Esophagus muscularis mucosa (tissue), 4 donors: ENCODE measurements around the gene CNTNAP2. TPM values are rescaled to one million over a fixed set of nuclear protein-coding genes. Genes with fewer than 3 reads are reported as not detected.

Experiments used
- DNase-seq: peaks from one replicate; pipeline ENCODE4 v3.0.0-alpha.2; 2017; ENCODE audit errors: extremely low spot score
- H3K27ac ChIP-seq, 4 donors: fragments of 200-600 bp; sonication (generic); replicated peaks in 1 of 4; 1 replicate in 3 of 4; 2 replicates in 1 of 4; pipeline ENCODE4 v1.5.1; 2016 to 2019; ENCODE audit warnings: mild to moderate bottlenecking in 1 of 4
- H3K27me3 ChIP-seq, 4 donors: fragments of 200-600 bp; sonication (generic); one replicate each; pipeline versions ENCODE4 v1.5.1 to v1.6.0; 2016 to 2019
- H3K36me3 ChIP-seq, 4 donors: fragments of 200-600 bp; sonication (generic); one replicate each; pipeline ENCODE4 v1.5.1; 2016 to 2019
- H3K4me1 ChIP-seq, 4 donors: fragments of 200-600 bp; sonication (generic); one replicate each; pipeline ENCODE4 v1.5.1; 2016 to 2019
- H3K4me3 ChIP-seq, 4 donors: fragments of 200-600 bp; sonication (generic); 1 replicate in 2 of 4; 2 replicates in 2 of 4; pipeline ENCODE4 v1.5.1; 2016 to 2019; ENCODE audit warnings: mild to moderate bottlenecking in 4 of 4, moderate library complexity in 1 of 4
- H3K9me3 ChIP-seq, 4 donors: fragments of 200-600 bp; sonication (generic); 1 replicate in 3 of 4; 2 replicates in 1 of 4; pipeline ENCODE4 v1.5.1; 2016 to 2019
- EP300 ChIP-seq: sonication (generic); formaldehyde crosslinking; IDR thresholded peaks from one replicate; pipeline ENCODE4 v1.6.1; 2017; ENCODE audit warnings: antibody characterized with exemption
- POLR2A ChIP-seq: fragments of 450-650 bp; IDR thresholded peaks from one replicate; pipeline ENCODE4 v1.6.1; 2017; ENCODE audit warnings: antibody characterized with exemption, moderate library complexity, mild to moderate bottlenecking, low read depth
- POLR2AphosphoS5 ChIP-seq, 2 donors: sonication (generic); formaldehyde crosslinking; IDR thresholded peaks; one replicate each; pipeline ENCODE4 v1.6.1; 2017; ENCODE audit warnings: antibody characterized with exemption in 2 of 2
- WGBS: methylation state at CpG from one replicate; pipeline ENCODE4 v1.1.5; 2018; 5-methylcytosine and 5-hydroxymethylcytosine counted together
- intact Hi-C: fragments of 100-400 bp; cut with DNase I; formaldehyde crosslinking; loops from one replicate; pipeline ENCODE4 v1.15.1; 2023
- total RNA-seq, 4 donors: library from RNA; depleted of rRNA; stranded (reverse); fragments of >200 nt; gene quantifications; one replicate each; pipeline versions ENCODE4 v1.1.0 to v1.2.1, GENCODE V29; 2016
- TF ChIP-seq, protein P1 (sequence below), 3 experiments: fragments of 200-600 bp in 2 of 3; fragments of 450-650 bp in 1 of 3; sonication (generic) in 2 of 3; IDR thresholded peaks; one replicate each; pipeline ENCODE4 v1.5.1; 2017 to 2019; ENCODE audit warnings: antibody characterized with exemption in 3 of 3, mild to moderate bottlenecking in 2 of 3, moderate library complexity in 1 of 3

CNTNAP2 gene
- total RNA-seq, 4 donors from 2014 or later = 1.2 to 2.9 (median 1.9) TPM

GRCh38 chr7:147859486-147859885 is 1742.9 kb downstream of the CNTNAP2 start:
- DNase-seq = no peak
- H3K27ac ChIP-seq = no peak overlapping the region
- no peaks in the 10 kb centered on the region for H3K27me3 ChIP-seq
- H3K4me3 ChIP-seq = no peak overlapping the region
- H3K36me3 ChIP-seq = no peaks in the 10 kb centered on the region
- intact Hi-C loops = no loop called here
- peaks cover 0 to 5% (median 0%) of the 10 kb centered on the region in 4 donors for H3K9me3 ChIP-seq
- peaks cover 0 to 7% (median 3%) of the 10 kb centered on the region in 4 donors for H3K4me1 ChIP-seq
- TF ChIP-seq, protein P1, sequence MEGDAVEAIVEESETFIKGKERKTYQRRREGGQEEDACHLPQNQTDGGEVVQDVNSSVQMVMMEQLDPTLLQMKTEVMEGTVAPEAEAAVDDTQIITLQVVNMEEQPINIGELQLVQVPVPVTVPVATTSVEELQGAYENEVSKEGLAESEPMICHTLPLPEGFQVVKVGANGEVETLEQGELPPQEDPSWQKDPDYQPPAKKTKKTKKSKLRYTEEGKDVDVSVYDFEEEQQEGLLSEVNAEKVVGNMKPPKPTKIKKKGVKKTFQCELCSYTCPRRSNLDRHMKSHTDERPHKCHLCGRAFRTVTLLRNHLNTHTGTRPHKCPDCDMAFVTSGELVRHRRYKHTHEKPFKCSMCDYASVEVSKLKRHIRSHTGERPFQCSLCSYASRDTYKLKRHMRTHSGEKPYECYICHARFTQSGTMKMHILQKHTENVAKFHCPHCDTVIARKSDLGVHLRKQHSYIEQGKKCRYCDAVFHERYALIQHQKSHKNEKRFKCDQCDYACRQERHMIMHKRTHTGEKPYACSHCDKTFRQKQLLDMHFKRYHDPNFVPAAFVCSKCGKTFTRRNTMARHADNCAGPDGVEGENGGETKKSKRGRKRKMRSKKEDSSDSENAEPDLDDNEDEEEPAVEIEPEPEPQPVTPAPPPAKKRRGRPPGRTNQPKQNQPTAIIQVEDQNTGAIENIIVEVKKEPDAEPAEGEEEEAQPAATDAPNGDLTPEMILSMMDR (IDR thresholded peaks at IDR 0.05) = no peak
- TF ChIP-seq POLR2A = no peak
- TF ChIP-seq EP300 = no peak
- no peak for TF ChIP-seq POLR2AphosphoS5 (IDR thresholded peaks at IDR 0.05)

DNA sequence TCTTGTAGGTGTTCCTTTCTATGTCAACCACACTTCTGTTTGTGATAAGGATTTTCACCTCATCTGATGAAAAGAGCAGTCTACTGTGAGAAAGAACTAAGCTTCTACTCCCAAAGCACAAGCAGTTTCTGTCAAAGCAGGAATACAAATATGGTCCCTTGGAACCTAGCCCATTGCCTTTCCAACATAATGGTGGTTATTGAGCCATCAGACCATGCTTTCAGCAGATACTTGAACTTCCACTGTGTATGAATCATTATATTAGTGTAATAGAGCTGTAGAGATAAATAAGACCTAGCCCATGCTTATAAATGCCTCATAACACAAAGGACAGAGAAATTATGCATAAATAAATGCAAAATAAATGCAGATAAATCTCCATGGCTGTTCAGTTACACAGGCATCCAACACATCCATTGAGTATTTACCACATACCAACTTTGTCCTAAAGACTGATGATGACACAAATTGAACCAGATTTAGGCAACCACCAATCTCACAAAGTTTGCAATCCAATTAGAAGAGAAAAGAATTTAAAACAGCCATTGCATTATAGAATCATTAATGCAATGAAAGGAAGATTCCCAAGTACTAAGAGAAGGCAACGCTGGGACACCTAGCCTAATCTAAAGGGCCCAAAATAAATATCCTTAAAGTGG is 1744.6 kb downstream of the CNTNAP2 start:
- TF ChIP-seq POLR2A = no peak
- TF ChIP-seq, protein P1 (IDR thresholded peaks at IDR 0.05) = no peak
- no peak for TF ChIP-seq POLR2AphosphoS5 (IDR thresholded peaks at IDR 0.05)
- TF ChIP-seq EP300 = no peak
- WGBS = 100% methylated on average over 1 of the region's 1 CpG
- intact Hi-C loops = no loop called here
- Histone ChIP-seq H3K36me3 (no peaks in the 10 kb centered on the region), H3K4me3 (no peak overlapping the region), H3K27me3 (no peaks in the 10 kb centered on the region), H3K27ac (no peak overlapping the region), H3K9me3 (peaks cover 0 to 5% (median 0%) of the 10 kb centered on the region in 4 donors), H3K4me1 (peaks cover 0 to 7% (median 3%) of the 10 kb centered on the region in 4 donors)
- no peak for DNase-seq

- Histone ChIP-seq H3K36me3 (no peaks in the 10 kb centered on the region), H3K27ac (no peak overlapping the region), H3K4me1 (peaks cover 0 to 7% (median 3%) of the 10 kb centered on the region in 4 donors), H3K4me3 (no peak overlapping the region), H3K9me3 (peaks cover 0 to 5% (median 0%) of the 10 kb centered on the region in 4 donors), H3K27me3 (no peaks in the 10 kb centered on the region)
- intact Hi-C loops = no loop called here
- no peak for DNase-seq
- TF ChIP-seq POLR2AphosphoS5 (IDR thresholded peaks at IDR 0.05) (no peak), POLR2A (no peak), EP300 (no peak)
- TF ChIP-seq, protein P1 (IDR thresholded peaks at IDR 0.05) = no peak
- WGBS = 86% methylated on average over 6 of the region's 6 CpGs
Measured at GRCh38 chr7:147861945-147862344, 1745.3 kb downstream of the CNTNAP2 start.

GRCh38 chr7:147869456-147869855 is 1752.9 kb downstream of the CNTNAP2 start:
- Histone ChIP-seq H3K27me3 (no peaks in the 10 kb centered on the region), H3K4me1 (no peaks in the 10 kb centered on the region), H3K4me3 (no peak overlapping the region), H3K36me3 (no peaks in the 10 kb centered on the region), H3K9me3 (no peaks in the 10 kb centered on the region), H3K27ac (no peak overlapping the region)
- WGBS = 54% methylated on average over 2 of the region's 2 CpGs
- intact Hi-C loops = no loop called here
- DNase-seq = no peak
- no peak for TF ChIP-seq POLR2AphosphoS5 (IDR thresholded peaks at IDR 0.05)
- no peak for TF ChIP-seq POLR2A
- TF ChIP-seq EP300 = no peak
- TF ChIP-seq, protein P1 (IDR thresholded peaks at IDR 0.05) = no peak
